Measurements from ENCODE around the gene OTUD5. TPM values are rescaled to one million over a fixed set of nuclear protein-coding genes. Genes with fewer than 3 reads are reported as not detected.

Gene OTUD5
- total RNA-seq, 1 donor from 2014 or later = 76.7 TPM

- peak; percentile 93 for DNase-seq
- no peaks in the 10 kb centered on the region for H3K27me3 Mint-ChIP-seq
- H3K4me1 Mint-ChIP-seq = peaks cover 81% of the 10 kb centered on the region
- H3K4me3 Mint-ChIP-seq = peak overlapping the region; percentile 82
- H3K36me3 Mint-ChIP-seq (ENCODE audit: low read depth) = peaks cover 60% of the 10 kb centered on the region
- H3K9me3 Mint-ChIP-seq = no peaks in the 10 kb centered on the region
- peak overlapping the region; percentile 96 for H3K27ac Mint-ChIP-seq
- intact Hi-C loops (cut with micrococcal nuclease) = loop anchor here (5.0 kb wide), 1 partner anchor 333 kb away; no protein-coding TSS in a partner anchor
These were observed 18.5 kb downstream of the OTUD5 start for GRCh38 chrX:48938721-48939425.

DNA sequence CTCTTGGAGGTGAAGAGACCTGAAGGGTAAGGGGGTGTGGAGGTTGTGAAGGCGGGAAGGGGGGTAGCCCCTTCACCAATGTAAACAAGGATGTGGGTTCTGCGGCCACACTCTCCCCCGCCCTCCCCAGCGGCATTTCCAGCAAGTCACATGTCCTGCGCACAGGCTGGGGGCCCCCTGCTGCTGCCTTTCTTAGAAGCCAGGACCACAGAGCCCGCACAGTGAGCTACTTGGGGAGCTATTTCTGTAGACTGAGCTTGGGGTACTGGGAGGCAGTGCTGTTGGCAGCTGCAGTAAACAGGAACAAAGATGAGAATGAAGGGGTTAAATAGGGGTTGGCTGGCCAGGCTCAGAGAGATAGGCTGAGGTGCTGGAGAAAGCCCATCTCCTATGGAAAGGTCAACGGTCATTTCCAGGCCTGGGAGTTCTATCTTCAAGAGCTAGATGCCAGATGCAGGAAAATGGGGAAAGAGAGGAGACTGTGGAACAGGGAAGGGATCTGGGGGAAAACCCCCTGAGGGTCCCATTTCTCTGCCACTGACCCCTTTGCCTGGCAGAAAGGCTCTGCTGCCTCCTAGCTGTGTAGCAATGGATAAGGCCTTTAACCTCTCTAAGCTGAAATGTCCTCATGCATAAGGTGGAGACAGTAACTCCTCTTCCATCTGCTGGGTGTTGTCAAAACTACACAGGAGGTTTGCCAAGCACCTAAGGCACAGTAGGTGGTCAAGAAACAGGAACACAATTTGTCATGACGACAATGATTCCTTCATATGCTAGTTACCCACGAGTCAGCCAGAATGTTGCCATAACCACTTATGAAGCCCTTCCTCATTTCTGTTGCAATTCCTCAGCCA is 20.1 kb downstream of the OTUD5 start:
- peaks cover 54% of the 10 kb centered on the region for H3K36me3 Mint-ChIP-seq (ENCODE audit: low read depth)
- H3K9me3 Mint-ChIP-seq = no peaks in the 10 kb centered on the region
- intact Hi-C loops (cut with micrococcal nuclease) = loop anchor here (1.0 to 5.0 kb wide), 3 partner anchors 18 to 335 kb away; partner anchors contain the start of gene PIM2
- peaks cover 72% of the 10 kb centered on the region for H3K4me1 Mint-ChIP-seq
- H3K27me3 Mint-ChIP-seq = no peaks in the 10 kb centered on the region
- H3K27ac Mint-ChIP-seq = peak overlapping the region; percentile 96
- peak overlapping the region; percentile 82 for H3K4me3 Mint-ChIP-seq
- DNase-seq = peak; percentile 96

- Mint-ChIP-seq H3K36me3 (ENCODE audit: low read depth) (peaks cover 49% of the 10 kb centered on the region), H3K4me1 (peaks cover 64% of the 10 kb centered on the region), H3K9me3 (no peaks in the 10 kb centered on the region), H3K27me3 (no peaks in the 10 kb centered on the region), H3K27ac (peak overlapping the region; percentile 96), H3K4me3 (peak overlapping the region; percentile 82)
- no peak for DNase-seq
- intact Hi-C loops (cut with micrococcal nuclease) = loop anchor here (1.0 to 5.0 kb wide), 3 partner anchors 17 to 336 kb away; partner anchors contain the start of gene PIM2
These were observed 20.9 kb downstream of the OTUD5 start for GRCh38 chrX:48936429-48937053.

- intact Hi-C loops (cut with micrococcal nuclease) = loop anchor here (5.0 kb wide), 1 partner anchor 337 kb away; no protein-coding TSS in a partner anchor
- H3K36me3 Mint-ChIP-seq (ENCODE audit: low read depth) = peaks cover 49% of the 10 kb centered on the region
- H3K27me3 Mint-ChIP-seq = no peaks in the 10 kb centered on the region
- H3K4me3 Mint-ChIP-seq = peak overlapping the region; percentile 78
- H3K27ac Mint-ChIP-seq = peak overlapping the region; percentile 96
- peaks cover 57% of the 10 kb centered on the region for H3K4me1 Mint-ChIP-seq
- no peak for DNase-seq
- no peaks in the 10 kb centered on the region for H3K9me3 Mint-ChIP-seq
These were observed 22.1 kb downstream of the OTUD5 start for GRCh38 chrX:48935301-48935670.

GRCh38 chrX:48934581-48935300 is 22.7 kb downstream of the OTUD5 start:
- DNase-seq = peak; percentile 83
- Mint-ChIP-seq H3K27me3 (no peaks in the 10 kb centered on the region), H3K9me3 (no peaks in the 10 kb centered on the region), H3K36me3 (ENCODE audit: low read depth) (peaks cover 48% of the 10 kb centered on the region), H3K27ac (peak overlapping the region; percentile 96), H3K4me3 (peak overlapping the region; percentile 78), H3K4me1 (peaks cover 52% of the 10 kb centered on the region)
- intact Hi-C loops (cut with micrococcal nuclease) = loop anchor here (5.0 kb wide), 1 partner anchor 338 kb away; no protein-coding TSS in a partner anchor

- Mint-ChIP-seq H3K4me1 (peaks cover 42% of the 10 kb centered on the region), H3K9me3 (no peaks in the 10 kb centered on the region), H3K27ac (peak overlapping the region; percentile 96), H3K4me3 (peak overlapping the region; percentile 78), H3K27me3 (no peaks in the 10 kb centered on the region), H3K36me3 (ENCODE audit: low read depth) (peaks cover 51% of the 10 kb centered on the region)
- no peak for DNase-seq
- intact Hi-C loops (cut with micrococcal nuclease) = no loop called here
These were observed 23.6 kb downstream of the OTUD5 start for GRCh38 chrX:48933757-48934156.

DNA sequence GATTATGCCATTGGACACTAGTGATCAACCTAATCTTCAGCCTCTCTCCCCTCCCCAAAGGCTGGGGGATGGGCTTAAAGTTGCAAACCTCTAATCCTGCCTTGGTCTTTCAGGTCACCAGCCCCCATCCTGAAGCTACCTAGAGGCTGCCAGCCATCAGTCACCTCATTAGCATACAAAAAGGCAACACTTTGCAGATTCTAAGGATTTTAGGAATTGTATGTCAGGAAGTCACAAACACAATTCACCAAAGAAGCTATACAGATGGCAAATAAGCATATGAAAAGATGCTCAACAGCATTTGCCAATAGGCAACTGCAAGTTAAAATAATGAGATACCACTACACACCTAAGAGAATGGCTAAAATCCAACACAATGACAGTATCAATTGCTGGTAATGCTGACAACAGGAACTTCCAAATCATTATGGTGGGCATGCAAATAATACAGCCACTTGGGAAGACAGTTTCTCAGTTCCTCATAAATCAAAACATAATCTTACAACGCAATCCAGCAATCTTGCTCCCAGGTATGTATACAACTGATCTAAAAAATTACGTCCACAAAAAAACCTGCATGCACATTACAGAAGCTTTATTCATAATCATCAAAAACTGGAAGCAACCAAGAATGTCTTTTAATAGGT is 29.5 kb downstream of the OTUD5 start:
- Mint-ChIP-seq H3K9me3 (no peaks in the 10 kb centered on the region), H3K36me3 (ENCODE audit: low read depth) (peaks cover 39% of the 10 kb centered on the region), H3K27me3 (no peaks in the 10 kb centered on the region), H3K27ac (no peak overlapping the region), H3K4me1 (peaks cover 17% of the 10 kb centered on the region), H3K4me3 (no peak overlapping the region)
- DNase-seq = no peak
- intact Hi-C loops (cut with micrococcal nuclease) = no loop called here

GRCh38 chrX:48927123-48927522 is 30.3 kb downstream of the OTUD5 start:
- Mint-ChIP-seq H3K36me3 (ENCODE audit: low read depth) (peaks cover 40% of the 10 kb centered on the region), H3K4me1 (peaks cover 18% of the 10 kb centered on the region), H3K27ac (no peak overlapping the region), H3K27me3 (no peaks in the 10 kb centered on the region), H3K9me3 (no peaks in the 10 kb centered on the region), H3K4me3 (no peak overlapping the region)
- no peak for DNase-seq
- intact Hi-C loops (cut with micrococcal nuclease) = no loop called here

GRCh38 chrX:48924270-48924669 is 33.1 kb downstream of the OTUD5 start:
- H3K27me3 Mint-ChIP-seq = no peaks in the 10 kb centered on the region
- peak overlapping the region; percentile 50 for H3K27ac Mint-ChIP-seq
- peaks cover 36% of the 10 kb centered on the region for H3K36me3 Mint-ChIP-seq (ENCODE audit: low read depth)
- no peaks in the 10 kb centered on the region for H3K9me3 Mint-ChIP-seq
- DNase-seq = no peak
- H3K4me3 Mint-ChIP-seq = peak overlapping the region; percentile 7
- H3K4me1 Mint-ChIP-seq = peaks cover 36% of the 10 kb centered on the region
- intact Hi-C loops (cut with micrococcal nuclease) = no loop called here

GRCh38 chrX:48923771-48924170 is 33.6 kb downstream of the OTUD5 start:
- intact Hi-C loops (cut with micrococcal nuclease) = no loop called here
- no peaks in the 10 kb centered on the region for H3K9me3 Mint-ChIP-seq
- H3K36me3 Mint-ChIP-seq (ENCODE audit: low read depth) = peaks cover 36% of the 10 kb centered on the region
- peak overlapping the region; percentile 50 for H3K27ac Mint-ChIP-seq
- DNase-seq = no peak
- peaks cover 36% of the 10 kb centered on the region for H3K4me1 Mint-ChIP-seq
- H3K4me3 Mint-ChIP-seq = no peak overlapping the region
- no peaks in the 10 kb centered on the region for H3K27me3 Mint-ChIP-seq

GRCh38 chrX:48920718-48921104 is 36.7 kb downstream of the OTUD5 start:
- Mint-ChIP-seq H3K27me3 (no peaks in the 10 kb centered on the region), H3K4me1 (peaks cover 31% of the 10 kb centered on the region), H3K36me3 (ENCODE audit: low read depth) (peaks cover 59% of the 10 kb centered on the region), H3K4me3 (peak overlapping the region; percentile 96), H3K9me3 (no peaks in the 10 kb centered on the region), H3K27ac (peak overlapping the region; percentile 95)
- DNase-seq = no peak
- intact Hi-C loops (cut with micrococcal nuclease) = no loop called here

GRCh38 chrX:48919947-48920717 is 37.3 kb downstream of the OTUD5 start:
- Mint-ChIP-seq H3K27ac (peak overlapping the region; percentile 95), H3K4me3 (peak overlapping the region; percentile 96), H3K9me3 (no peaks in the 10 kb centered on the region), H3K27me3 (no peaks in the 10 kb centered on the region), H3K36me3 (ENCODE audit: low read depth) (peaks cover 59% of the 10 kb centered on the region), H3K4me1 (peaks cover 29% of the 10 kb centered on the region)
- DNase-seq = peak; percentile 81
- intact Hi-C loops (cut with micrococcal nuclease) = loop anchor here (1.0 to 5.0 kb wide), 6 partner anchors 17 to 1703 kb away; partner anchors contain the start of genes CDK16, HDAC6 and TFE3

Data from activated CD4-positive, alpha-beta T cell treated with anti-CD3 and anti-CD28 coated beads, Interleukin-2, amount 10 ng/mL, durations not matched to agents 24 days and 14 days (primary cell).